GM18868 (cell line): ENCODE data around the gene MICALL2.

Experiments used
- ATAC-seq: cut with Tn5 transposase; IDR thresholded peaks from one replicate; pipeline ENCODE4 v1.9.1; 2021; ENCODE audit warnings: mild to moderate bottlenecking, moderate library complexity; ENCODE audit not compliant: unreplicated experiment

The MICALL2 gene

GRCh38 chr7:1458683-1459511 lies at the start of gene MICALL2:
Gene MICALL2 (minus strand): TSS chr7:1459470. CDS start chr7:1459326, 144 bp downstream.
- peak; percentile 22 for ATAC-seq

- no peak for ATAC-seq
These were observed 49.0 kb upstream of the MICALL2 start for GRCh38 chr7:1508277-1508758.

- no peak for ATAC-seq
These were observed 46.7 kb upstream of the MICALL2 start for GRCh38 chr7:1505731-1506550.

GRCh38 chr7:1503816-1504775 lies 44.8 kb upstream of the MICALL2 start, which contains the start of gene INTS1:
Gene INTS1 (minus strand): TSS chr7:1504389. CDS start chr7:1503960, 429 bp downstream.
- ATAC-seq = peak; percentile 90

- no peak for ATAC-seq
These were observed 44.1 kb upstream of the MICALL2 start for GRCh38 chr7:1503390-1503789.

- ATAC-seq = no peak
These were observed 43.6 kb upstream of the MICALL2 start for GRCh38 chr7:1502845-1503244.

GRCh38 chr7:1501487-1502270 lies 42.4 kb upstream of the MICALL2 start:
- ATAC-seq = no peak

- no peak for ATAC-seq
These were observed 41.0 kb upstream of the MICALL2 start for GRCh38 chr7:1500064-1500807.

GRCh38 chr7:1499367-1500029 lies 40.2 kb upstream of the MICALL2 start:
- ATAC-seq = no peak

- ATAC-seq = no peak
These were observed 39.4 kb upstream of the MICALL2 start for GRCh38 chr7:1498370-1499305.

GRCh38 chr7:1497293-1497927 lies 38.1 kb upstream of the MICALL2 start:
- no peak for ATAC-seq

- no peak for ATAC-seq
These were observed 37.4 kb upstream of the MICALL2 start for GRCh38 chr7:1496531-1497292.

GRCh38 chr7:1495564-1496242 lies 36.4 kb upstream of the MICALL2 start:
- ATAC-seq = no peak

- ATAC-seq = no peak
These were observed 35.7 kb upstream of the MICALL2 start for GRCh38 chr7:1494866-1495563.

GRCh38 chr7:1494447-1494846 lies 35.2 kb upstream of the MICALL2 start:
- no peak for ATAC-seq
